Measurements from ENCODE around the gene TNRC6A.
"Not testable (repeated sequence)": the region's sequence is repeated elsewhere in the genome, so short reads cannot be mapped to it uniquely, and the experiment has no call there.

The TNRC6A gene

GRCh38 chr16:24700549-24701392, 28.7 kb upstream of the TNRC6A start:
- Mint-ChIP-seq H3K36me3 (no peaks in the 10 kb centered on the region), H3K9me3 (no peaks in the 10 kb centered on the region), H3K4me1 (peaks cover 0 to 3% of the 10 kb centered on the region in 2 donors), H3K27me3 (peaks cover 6 to 16% of the 10 kb centered on the region in 2 donors), H3K4me3 (no peak overlapping the region), H3K27ac (no peak overlapping the region)
- ATAC-seq (replicated peaks) (peak in 1 of 2 donors; percentile 42), DNase-seq (no peak)

GRCh38 chr16:24701521-24701951, 27.9 kb upstream of the TNRC6A start:
- H3K4me1 Mint-ChIP-seq: peaks cover 0 to 3% of the 10 kb centered on the region in 2 donors
- no peak overlapping the region for H3K4me3 Mint-ChIP-seq
- H3K27ac Mint-ChIP-seq: peak overlapping the region; percentile 2
- ATAC-seq (replicated peaks) (no peak), DNase-seq (no peak)
- peaks cover 6 to 16% of the 10 kb centered on the region in 2 donors for H3K27me3 Mint-ChIP-seq
- no peaks in the 10 kb centered on the region for H3K9me3 Mint-ChIP-seq
- no peaks in the 10 kb centered on the region for H3K36me3 Mint-ChIP-seq

- H3K4me1 Mint-ChIP-seq; H3K9me3 Mint-ChIP-seq; ATAC-seq (replicated peaks); H3K27ac Mint-ChIP-seq; H3K27me3 Mint-ChIP-seq; H3K4me3 Mint-ChIP-seq; H3K36me3 Mint-ChIP-seq; DNase-seq: not testable (repeated sequence)
Measured at GRCh38 chr16:24707760-24708159, 21.7 kb upstream of the TNRC6A start.

- no peaks in the 10 kb centered on the region for H3K4me1 Mint-ChIP-seq
- H3K36me3 Mint-ChIP-seq: peaks cover 2 to 3% of the 10 kb centered on the region in 2 donors
- peaks cover 0 to 8% of the 10 kb centered on the region in 2 donors for H3K9me3 Mint-ChIP-seq
Measured at GRCh38 chr16:24713379-24713778, 16.1 kb upstream of the TNRC6A start.

GRCh38 chr16:24717411-24717810, 12.0 kb upstream of the TNRC6A start:
- Mint-ChIP-seq H3K9me3 (peaks cover 0 to 8% of the 10 kb centered on the region in 2 donors), H3K27ac (no peak overlapping the region), H3K4me3 (no peak overlapping the region), H3K36me3 (peaks cover 2 to 3% of the 10 kb centered on the region in 2 donors), H3K27me3 (peaks cover 15 to 18% of the 10 kb centered on the region in 2 donors), H3K4me1 (no peaks in the 10 kb centered on the region)
- DNase-seq: no peak
- ATAC-seq (replicated peaks): no peak

More at GRCh38 chr16:24713379-24713778, 16.1 kb upstream of the TNRC6A start:
- ATAC-seq (replicated peaks): no peak
- H3K27ac Mint-ChIP-seq: no peak overlapping the region
- H3K4me3 Mint-ChIP-seq: no peak overlapping the region
- DNase-seq: no peak
- H3K27me3 Mint-ChIP-seq: peaks cover 5 to 6% of the 10 kb centered on the region in 2 donors

GRCh38 chr16:24718967-24719521, 10.4 kb upstream of the TNRC6A start:
- Mint-ChIP-seq H3K27ac (peak overlapping the region; percentile 31), H3K4me1 (no peaks in the 10 kb centered on the region), H3K36me3 (no peaks in the 10 kb centered on the region), H3K9me3 (peaks cover 0 to under 1% of the 10 kb centered on the region in 2 donors), H3K4me3 (no peak overlapping the region), H3K27me3 (peaks cover 18 to 22% of the 10 kb centered on the region in 2 donors)
- ATAC-seq (replicated peaks) (no peak), DNase-seq (no peak)

GRCh38 chr16:24721830-24722238, 7.6 kb upstream of the TNRC6A start:
- Mint-ChIP-seq H3K4me1 (no peaks in the 10 kb centered on the region), H3K36me3 (no peaks in the 10 kb centered on the region), H3K9me3 (no peaks in the 10 kb centered on the region), H3K27ac (no peak overlapping the region), H3K27me3 (peaks cover 13 to 22% of the 10 kb centered on the region in 2 donors), H3K4me3 (no peak overlapping the region)
- ATAC-seq (replicated peaks): no peak
- DNase-seq: no peak

GRCh38 chr16:24723663-24724062, 5.8 kb upstream of the TNRC6A start:
- no peak overlapping the region for H3K4me3 Mint-ChIP-seq
- ATAC-seq (replicated peaks) (no peak), DNase-seq (no peak)

GRCh38 chr16:24728011-24728410, 1.4 kb upstream of the TNRC6A start:
- Mint-ChIP-seq H3K4me3 (no peak overlapping the region), H3K4me1 (peaks cover 15 to 18% of the 10 kb centered on the region in 2 donors), H3K27me3 (peaks cover 0 to 3% of the 10 kb centered on the region in 2 donors), H3K9me3 (no peaks in the 10 kb centered on the region), H3K36me3 (peaks cover 8 to 12% of the 10 kb centered on the region in 2 donors), H3K27ac (peak overlapping the region; percentile 17)
- DNase-seq (no peak), ATAC-seq (replicated peaks) (no peak)

More at GRCh38 chr16:24723663-24724062, 5.8 kb upstream of the TNRC6A start:
- H3K4me1 Mint-ChIP-seq: peaks cover 0 to under 1% of the 10 kb centered on the region in 2 donors
- no peak overlapping the region for H3K27ac Mint-ChIP-seq
- H3K9me3 Mint-ChIP-seq: no peaks in the 10 kb centered on the region
- H3K36me3 Mint-ChIP-seq: no peaks in the 10 kb centered on the region
- peaks cover 9 to 15% of the 10 kb centered on the region in 2 donors for H3K27me3 Mint-ChIP-seq

- no peak for DNase-seq
- ATAC-seq (replicated peaks): peak in 1 of 2 donors; percentile 1
Measured at GRCh38 chr16:24728891-24729242, 584 bp upstream of the TNRC6A start.

GRCh38 chr16:24729951-24730815, 732 bp downstream of the TNRC6A start:
- H3K4me3 Mint-ChIP-seq: peak overlapping the region; percentile 97 to 99
- ATAC-seq (replicated peaks) (peak; percentile 35 to 40), DNase-seq (no peak)
- no peaks in the 10 kb centered on the region for H3K9me3 Mint-ChIP-seq
- no peaks in the 10 kb centered on the region for H3K27me3 Mint-ChIP-seq
- peak overlapping the region; percentile 99 for H3K27ac Mint-ChIP-seq
- H3K4me1 Mint-ChIP-seq: peaks cover 26 to 30% of the 10 kb centered on the region in 2 donors
- peaks cover 17 to 27% of the 10 kb centered on the region in 2 donors for H3K36me3 Mint-ChIP-seq

More at GRCh38 chr16:24728891-24729242, 584 bp upstream of the TNRC6A start:
- Mint-ChIP-seq H3K27ac (peak overlapping the region; percentile 95), H3K4me1 (peaks cover 20 to 26% of the 10 kb centered on the region in 2 donors), H3K36me3 (peaks cover 13 to 20% of the 10 kb centered on the region in 2 donors), H3K4me3 (peak overlapping the region; percentile 85 to 90), H3K9me3 (no peaks in the 10 kb centered on the region), H3K27me3 (no peaks in the 10 kb centered on the region)

- H3K4me1 Mint-ChIP-seq: peaks cover 26 to 34% of the 10 kb centered on the region in 2 donors
- H3K9me3 Mint-ChIP-seq: no peaks in the 10 kb centered on the region
- ATAC-seq (replicated peaks) (no peak), DNase-seq (no peak)
- no peaks in the 10 kb centered on the region for H3K27me3 Mint-ChIP-seq
- peak overlapping the region; percentile 97 to 99 for H3K4me3 Mint-ChIP-seq
- peak overlapping the region; percentile 56 for H3K27ac Mint-ChIP-seq
- H3K36me3 Mint-ChIP-seq: peaks cover 17 to 27% of the 10 kb centered on the region in 2 donors
Measured at GRCh38 chr16:24730914-24731313, 1.5 kb downstream of the TNRC6A start.

GRCh38 chr16:24731722-24732419, 2.4 kb downstream of the TNRC6A start:
- Mint-ChIP-seq H3K27ac (no peak overlapping the region), H3K9me3 (no peaks in the 10 kb centered on the region), H3K4me1 (peaks cover 29 to 42% of the 10 kb centered on the region in 2 donors), H3K27me3 (no peaks in the 10 kb centered on the region), H3K36me3 (peaks cover 19 to 31% of the 10 kb centered on the region in 2 donors), H3K4me3 (peak overlapping the region in 1 of 2 donors; percentile 49)
- ATAC-seq (replicated peaks): no peak
- no peak for DNase-seq

Measured in stimulated activated naive B cell treated with anti-CD40 and anti-IgM and Interleukin-4, amounts not matched to agents 10 μg/mL and 1 μg/mL and 100 μg/mL, for 72 hours (primary cell).